Trophoblast cell (in vitro differentiated cells and primary cell): ENCODE measurements around the gene MMP3.
A peak's percentile ranks its signal among the peaks of the same experiment; 100 is the strongest.

ENCODE experiments used
- DNase-seq, 2 donors: peaks; one replicate each; pipeline ENCODE4 v3.0.0-alpha.2; 2016
- H2AFZ ChIP-seq: 2 replicates; pipeline ENCODE4 v1.6.1; 2013; ENCODE audit warnings: low read length, moderate library complexity, mild to moderate bottlenecking; ENCODE audit not compliant: insufficient read depth, poor library complexity
- H2AK5ac ChIP-seq: 2 replicates; pipeline ENCODE4 v1.6.1; 2013; ENCODE audit warnings: mild to moderate bottlenecking, low read length
- H2BK120ac ChIP-seq: 2 replicates; pipeline ENCODE4 v1.6.1; 2013; ENCODE audit warnings: low read length, mild to moderate bottlenecking, moderate library complexity; ENCODE audit not compliant: insufficient read depth, poor library complexity
- H2BK12ac ChIP-seq: 2 replicates; pipeline ENCODE4 v1.6.1; 2013; ENCODE audit warnings: mild to moderate bottlenecking, low read length, moderate library complexity
- H2BK5ac ChIP-seq: 2 replicates; pipeline ENCODE4 v1.6.1; 2013; ENCODE audit warnings: low read length, low read depth, moderate library complexity, mild to moderate bottlenecking; ENCODE audit not compliant: poor library complexity
- H3K14ac ChIP-seq: 2 replicates; pipeline ENCODE4 v1.6.1; 2013; ENCODE audit warnings: mild to moderate bottlenecking, low read length
- H3K18ac ChIP-seq: 2 replicates; pipeline ENCODE4 v1.6.1; 2013; ENCODE audit warnings: mild to moderate bottlenecking, low read length
- H3K23ac ChIP-seq: 2 replicates; pipeline ENCODE4 v1.6.1; 2013; ENCODE audit warnings: low read length
- H3K27ac ChIP-seq: 2 replicates; pipeline ENCODE4 v1.5.1; 2013; ENCODE audit warnings: low read depth, mild to moderate bottlenecking, inconsistent platforms, low read length, moderate library complexity
- H3K27me3 ChIP-seq: 2 replicates; pipeline ENCODE4 v1.6.1; 2013; ENCODE audit warnings: inconsistent platforms, mild to moderate bottlenecking, low read length, moderate library complexity; ENCODE audit not compliant: insufficient read depth
- H3K36me3 ChIP-seq, 2 experiments: 1 replicate in 1 of 2; 2 replicates in 1 of 2; pipeline ENCODE4 v1.6.1; 2013; ENCODE audit warnings: low read length in 2 of 2, mild to moderate bottlenecking in 2 of 2, moderate library complexity in 1 of 2; ENCODE audit not compliant: insufficient read depth in 2 of 2, control insufficient read depth in 1 of 2
- H3K4ac ChIP-seq: 2 replicates; pipeline ENCODE4 v1.6.1; 2013; ENCODE audit warnings: low read depth, mild to moderate bottlenecking, low read length, moderate library complexity
- H3K4me1 ChIP-seq, 2 experiments: 1 replicate in 1 of 2; 2 replicates in 1 of 2; pipeline ENCODE4 v1.6.1; 2013; ENCODE audit warnings: low read length in 2 of 2, mild to moderate bottlenecking in 2 of 2, moderate library complexity in 1 of 2; ENCODE audit not compliant: insufficient read depth in 2 of 2, control insufficient read depth in 1 of 2
- H3K4me2 ChIP-seq: 2 replicates; pipeline ENCODE4 v1.6.1; 2013; ENCODE audit warnings: inconsistent platforms, mild to moderate bottlenecking, low read length, moderate library complexity
- H3K4me3 ChIP-seq: 2 replicates; pipeline ENCODE4 v1.5.1; 2013; ENCODE audit warnings: mild to moderate bottlenecking, low read depth, low read length, inconsistent platforms
- H3K79me1 ChIP-seq: one replicate; pipeline ENCODE4 v1.6.1; 2013; ENCODE audit warnings: low read length
- H3K79me2 ChIP-seq: 2 replicates; pipeline ENCODE4 v1.6.1; 2013; ENCODE audit warnings: low read length, mild to moderate bottlenecking; ENCODE audit not compliant: control insufficient read depth, insufficient read depth, poor library complexity
- H3K9ac ChIP-seq: 2 replicates; pipeline ENCODE4 v1.6.1; 2013; ENCODE audit warnings: mild to moderate bottlenecking, low read length
- H3K9me3 ChIP-seq: 2 replicates; pipeline ENCODE4 v1.6.1; 2013; ENCODE audit warnings: low read depth, mild to moderate bottlenecking, control low read depth, inconsistent platforms, low read length; ENCODE audit not compliant: insufficient read depth
- H4K12ac ChIP-seq: 2 replicates; pipeline ENCODE4 v1.6.1; 2013; ENCODE audit warnings: low read depth, mild to moderate bottlenecking, low read length, moderate library complexity
- H4K8ac ChIP-seq: 2 replicates; pipeline ENCODE4 v1.6.1; 2013; ENCODE audit warnings: low read depth, mild to moderate bottlenecking, low read length, moderate library complexity
- H4K91ac ChIP-seq: one replicate; pipeline ENCODE4 v1.6.1; 2013; ENCODE audit warnings: low read depth, mild to moderate bottlenecking, low read length, moderate library complexity
- WGBS: extraction: QIAGEN DNeasy Blood & Tissue Kit; methylation state at CpG from one replicate; pipeline ENCODE4 v1.1.7; 2013; ENCODE audit warnings: missing lambda C conversion rate; ENCODE audit not compliant: insufficient read length, insufficient coverage; ENCODE audit errors: extremely low coverage; 5-methylcytosine and 5-hydroxymethylcytosine counted together

Gene MMP3

DNA sequence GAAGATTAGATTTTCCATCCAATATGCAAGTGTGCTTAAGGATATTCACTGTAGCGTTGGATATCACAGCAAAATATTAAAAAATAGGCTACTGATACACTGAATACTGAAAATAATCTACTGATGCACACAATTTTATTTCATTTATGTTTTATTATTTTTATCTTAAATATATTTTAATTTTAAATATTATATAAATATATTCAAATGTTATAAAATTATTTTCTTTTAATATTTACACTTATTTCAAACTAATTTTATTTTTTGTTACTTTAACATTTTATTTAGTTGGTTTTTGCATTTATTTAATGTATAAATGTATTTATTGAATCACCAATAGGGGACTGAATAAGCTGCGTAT is 12.3 kb downstream of the MMP3 start:
- Histone ChIP-seq H2AFZ (no peak overlapping the region), H3K79me2 (no peaks in the 10 kb centered on the region), H3K4me1 (peaks cover 4 to 9% of the 10 kb centered on the region in 2 experiments), H2AK5ac (no peak overlapping the region), H4K8ac (no peak overlapping the region), H3K9me3 (peaks cover under 1% of the 10 kb centered on the region), H3K18ac (no peak overlapping the region), H3K4me3 (no peak overlapping the region), H4K91ac (no peak overlapping the region), H3K9ac (no peak overlapping the region), H3K4me2 (no peak overlapping the region), H3K36me3 (no peaks in the 10 kb centered on the region), H2BK120ac (no peak overlapping the region), H3K27ac (no peak overlapping the region), H3K23ac (no peak overlapping the region), H3K14ac (no peak overlapping the region), H3K27me3 (no peaks in the 10 kb centered on the region), H3K79me1 (peaks cover 7% of the 10 kb centered on the region), H2BK12ac (no peak overlapping the region), H2BK5ac (no peak overlapping the region), H3K4ac (no peak overlapping the region), H4K12ac (no peak overlapping the region)
- no CpG with 5 or more reads among the region's 2 CpGs for WGBS
- no peak for DNase-seq

DNA sequence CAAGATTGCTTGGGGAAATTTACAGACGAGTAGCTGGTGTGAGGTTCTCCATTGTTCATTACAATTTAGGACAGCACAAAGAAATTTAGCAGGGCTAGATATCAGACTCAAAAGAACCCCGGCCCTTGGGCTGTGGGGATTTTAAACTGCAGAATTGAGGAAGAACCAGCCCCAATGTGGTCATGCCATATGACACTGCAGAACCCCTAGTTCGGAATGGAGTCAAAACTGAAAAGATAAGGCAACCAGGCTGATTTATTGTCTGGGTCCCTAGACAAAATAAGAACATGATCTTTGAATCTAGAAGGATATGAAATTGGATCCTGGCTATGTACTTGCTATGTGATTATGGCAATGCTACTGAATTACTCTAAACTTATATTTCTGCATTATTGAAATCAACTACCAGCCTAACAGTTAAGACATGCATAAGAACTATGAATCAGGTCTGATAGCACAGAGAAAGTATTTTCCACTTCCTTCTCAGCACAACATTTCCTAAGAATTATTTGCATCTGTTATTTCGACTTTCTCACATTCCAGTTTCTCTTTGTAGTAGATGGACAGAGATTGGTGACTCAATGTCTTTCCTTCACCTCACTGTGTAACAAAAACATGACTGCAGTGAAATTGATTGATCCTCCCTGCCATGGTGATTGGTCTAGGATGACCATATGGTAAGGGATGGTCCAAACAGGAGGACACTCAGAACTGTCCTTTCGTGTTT is 13.2 kb downstream of the MMP3 start:
- Histone ChIP-seq H3K27me3 (no peaks in the 10 kb centered on the region), H2AFZ (no peak overlapping the region), H3K79me1 (peaks cover 7% of the 10 kb centered on the region), H2BK120ac (no peak overlapping the region), H2BK5ac (no peak overlapping the region), H3K36me3 (no peaks in the 10 kb centered on the region), H3K23ac (no peak overlapping the region), H3K4me1 (peaks cover 4 to 9% of the 10 kb centered on the region in 2 experiments), H2BK12ac (no peak overlapping the region), H3K9me3 (peaks cover 6% of the 10 kb centered on the region), H4K8ac (no peak overlapping the region), H3K14ac (no peak overlapping the region), H3K4me2 (no peak overlapping the region), H3K79me2 (no peaks in the 10 kb centered on the region), H4K12ac (no peak overlapping the region), H3K27ac (peak overlapping the region; percentile 23), H3K9ac (no peak overlapping the region), H3K4ac (no peak overlapping the region), H4K91ac (no peak overlapping the region), H2AK5ac (no peak overlapping the region), H3K4me3 (no peak overlapping the region), H3K18ac (no peak overlapping the region)
- peak in 1 of 2 donors; percentile 66 for DNase-seq
- no CpG with 5 or more reads among the region's 5 CpGs for WGBS

DNA sequence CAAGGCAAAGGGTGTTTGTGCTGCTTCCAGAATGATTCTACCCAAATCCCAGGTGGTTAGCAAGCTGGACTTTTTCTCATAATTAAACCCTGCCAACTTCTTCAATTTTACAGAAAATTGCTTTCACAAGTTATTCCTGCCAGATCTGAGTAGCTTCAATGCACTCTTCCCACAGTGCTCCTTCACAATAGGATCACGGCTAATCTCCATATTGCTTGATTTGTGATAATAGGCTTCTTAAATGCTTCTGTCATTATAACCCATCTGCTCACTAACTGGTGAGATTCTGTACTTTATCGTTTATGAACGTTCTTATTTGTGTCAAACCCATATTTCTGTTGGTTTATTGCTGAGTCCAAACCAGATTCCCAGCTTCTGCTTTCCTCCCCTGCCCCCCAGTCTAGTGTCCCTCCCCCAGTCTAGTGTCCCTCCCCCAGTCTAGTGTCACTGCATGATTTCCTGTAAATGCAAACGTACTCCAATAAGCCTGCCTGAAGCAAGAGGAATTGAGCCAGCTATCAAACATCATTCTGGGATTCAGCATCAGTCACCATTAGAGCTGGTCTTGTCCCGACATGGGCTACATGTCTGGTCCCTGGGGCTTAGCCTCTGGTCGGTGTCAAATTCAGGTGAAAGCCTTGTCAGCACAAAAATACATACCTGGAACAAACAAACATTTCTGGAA is 14.0 kb downstream of the MMP3 start:
- H3K23ac ChIP-seq: no peak overlapping the region
- no peak for DNase-seq

DNA sequence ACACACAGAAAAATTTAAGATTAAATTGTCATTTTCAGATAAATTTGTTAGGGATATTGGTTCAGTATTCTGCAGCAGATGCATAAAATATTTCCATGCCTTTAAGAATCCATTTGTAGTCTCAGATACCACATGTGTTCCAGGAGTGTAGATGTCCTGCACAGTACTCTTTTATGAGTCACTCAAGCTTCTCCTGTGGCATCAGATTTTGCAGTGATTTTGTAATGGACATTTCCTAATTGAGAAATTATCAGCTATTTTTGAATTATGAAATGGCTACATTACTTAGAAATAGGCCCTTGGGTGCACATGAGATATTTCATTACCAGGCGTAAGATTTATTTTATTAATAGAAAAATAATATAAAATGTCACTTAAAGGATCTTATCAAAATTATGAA is 18.9 kb downstream of the MMP3 start:
- Histone ChIP-seq H2BK12ac (no peak overlapping the region), H3K14ac (no peak overlapping the region), H2BK120ac (no peak overlapping the region), H3K36me3 (no peaks in the 10 kb centered on the region), H3K9ac (no peak overlapping the region), H3K27me3 (no peaks in the 10 kb centered on the region), H3K79me1 (peaks cover 3% of the 10 kb centered on the region), H3K4me2 (no peak overlapping the region), H3K4me3 (no peak overlapping the region), H4K8ac (no peak overlapping the region), H3K4ac (no peak overlapping the region), H3K18ac (no peak overlapping the region), H3K4me1 (peaks cover 1 to 4% of the 10 kb centered on the region in 2 experiments), H2AFZ (no peak overlapping the region), H4K12ac (no peak overlapping the region), H3K23ac (no peak overlapping the region), H3K27ac (no peak overlapping the region), H3K79me2 (no peaks in the 10 kb centered on the region), H3K9me3 (peaks cover 6% of the 10 kb centered on the region), H2AK5ac (no peak overlapping the region), H4K91ac (no peak overlapping the region), H2BK5ac (no peak overlapping the region)
- no CpG with 5 or more reads among the region's 1 CpG for WGBS
- DNase-seq: peak in 1 of 2 donors; percentile 27

More for the DNA sequence above, 14.0 kb downstream of the MMP3 start:
- Histone ChIP-seq H3K4me1 (peaks cover 4 to 9% of the 10 kb centered on the region in 2 experiments), H3K27ac (peak overlapping the region; percentile 23), H3K9ac (no peak overlapping the region), H2BK120ac (no peak overlapping the region), H3K4me2 (no peak overlapping the region), H3K79me1 (peaks cover 7% of the 10 kb centered on the region), H2BK12ac (no peak overlapping the region), H2AFZ (no peak overlapping the region), H3K9me3 (peaks cover 6% of the 10 kb centered on the region), H3K79me2 (no peaks in the 10 kb centered on the region), H4K91ac (no peak overlapping the region), H4K12ac (no peak overlapping the region), H3K4ac (no peak overlapping the region), H2AK5ac (no peak overlapping the region), H3K18ac (no peak overlapping the region), H2BK5ac (no peak overlapping the region), H3K36me3 (no peaks in the 10 kb centered on the region), H4K8ac (peak overlapping the region; percentile 2), H3K14ac (no peak overlapping the region), H3K4me3 (no peak overlapping the region), H3K27me3 (no peaks in the 10 kb centered on the region)
- no CpG with 5 or more reads among the region's 6 CpGs for WGBS
